Stimulated activated CD4-positive, alpha-beta T cell treated with anti-CD3 and anti-CD28 coated beads, Interleukin-4, amount 100 ng/mL, for 48 hours (primary cell): ENCODE results near the gene TMA16.
"Not testable (repeated sequence)": the region's sequence is repeated elsewhere in the genome, so short reads cannot be mapped to it uniquely, and the experiment has no call there.

ENCODE experiments used
- DNase-seq, 2 donors: peaks; one replicate each; pipeline ENCODE4 v3.0.0-alpha.2; 2020; ENCODE audit warnings: low read depth in 2 of 2

The TMA16 gene

GRCh38 chr4:163515198-163515597 is 20.7 kb downstream of the TMA16 start:
- no peak for DNase-seq

GRCh38 chr4:163523791-163524365 is 29.4 kb downstream of the TMA16 start:
- DNase-seq, result no peak

GRCh38 chr4:163525982-163526381 is 31.5 kb downstream of the TMA16 start:
- no peak for DNase-seq

GRCh38 chr4:163527172-163527571 is 32.7 kb downstream of the TMA16 start:
- no peak for DNase-seq

- no peak for DNase-seq
Observed at GRCh38 chr4:163528653-163529052, 34.2 kb downstream of the TMA16 start.

GRCh38 chr4:163534056-163534455 is 39.6 kb downstream of the TMA16 start:
- no peak for DNase-seq

- DNase-seq, result no peak
Observed at GRCh38 chr4:163535657-163536056, 41.2 kb downstream of the TMA16 start.

GRCh38 chr4:163536091-163536490 is 41.6 kb downstream of the TMA16 start:
- DNase-seq, result no peak

- DNase-seq, result no peak
Observed at GRCh38 chr4:163537114-163537513, 42.6 kb downstream of the TMA16 start.

- DNase-seq, result not testable (repeated sequence)
Observed at GRCh38 chr4:163538820-163539219, 44.3 kb downstream of the TMA16 start.

- DNase-seq, result no peak
Observed at GRCh38 chr4:163540448-163540847, 46.0 kb downstream of the TMA16 start.

- no peak for DNase-seq
Observed at GRCh38 chr4:163540977-163541376, 46.5 kb downstream of the TMA16 start.

- no peak for DNase-seq
Observed at GRCh38 chr4:163542275-163542674, 47.8 kb downstream of the TMA16 start.

GRCh38 chr4:163544407-163545038 is 50.0 kb downstream of the TMA16 start:
- DNase-seq, result peak; percentile 37 to 42

- no peak for DNase-seq
Observed at GRCh38 chr4:163548481-163549243, 54.2 kb downstream of the TMA16 start.

- no peak for DNase-seq
Observed at GRCh38 chr4:163550869-163551267, 56.4 kb downstream of the TMA16 start.

GRCh38 chr4:163553146-163553545 is 58.7 kb downstream of the TMA16 start:
- DNase-seq, result no peak

GRCh38 chr4:163554870-163555465 is 60.5 kb downstream of the TMA16 start:
- no peak for DNase-seq

- DNase-seq, result no peak
Observed at GRCh38 chr4:163556177-163556576, 61.7 kb downstream of the TMA16 start.

- no peak for DNase-seq
Observed at GRCh38 chr4:163556650-163557391, 62.3 kb downstream of the TMA16 start.

- no peak for DNase-seq
Observed at GRCh38 chr4:163558539-163559044, 64.1 kb downstream of the TMA16 start.

- no peak for DNase-seq
Observed at GRCh38 chr4:163562496-163562895, 68.0 kb downstream of the TMA16 start.
